H9 (cell line): ENCODE measurements around the gene ARHGDIB. TPM values are rescaled to one million over a fixed set of nuclear protein-coding genes. Genes with fewer than 3 reads are reported as not detected.

Source experiments
- DNase-seq: peaks from one replicate; pipeline ENCODE4 v3.0.0-alpha.2; 2017
- H2AFZ ChIP-seq: one replicate; pipeline ENCODE4 v1.6.1; 2013; ENCODE audit warnings: mild to moderate bottlenecking, low read length, control low read depth, moderate library complexity
- H2AK5ac ChIP-seq: 2 replicates; pipeline ENCODE4 v1.6.1; 2013; ENCODE audit warnings: low read length, control low read depth, mixed read lengths; ENCODE audit not compliant: insufficient read length
- H2BK120ac ChIP-seq: one replicate; pipeline ENCODE4 v1.6.1; 2013; ENCODE audit warnings: low read depth, mild to moderate bottlenecking, low read length, control low read depth, inconsistent platforms; ENCODE audit not compliant: poor library complexity, severe bottlenecking
- H2BK12ac ChIP-seq: 2 replicates; pipeline ENCODE4 v1.6.1; 2013; ENCODE audit warnings: low read length, control low read depth, mixed read lengths, low read depth; ENCODE audit not compliant: insufficient read length
- H2BK15ac ChIP-seq: 2 replicates; pipeline ENCODE4 v1.6.1; 2013; ENCODE audit warnings: low read depth, low read length, control low read depth
- H2BK20ac ChIP-seq: one replicate; pipeline ENCODE4 v1.6.1; 2013; ENCODE audit warnings: low read depth, mild to moderate bottlenecking, low read length, control low read depth, inconsistent platforms; ENCODE audit not compliant: poor library complexity, severe bottlenecking
- H2BK5ac ChIP-seq: 2 replicates; pipeline ENCODE4 v1.6.1; 2013; ENCODE audit warnings: low read length, control low read depth, mixed read lengths; ENCODE audit not compliant: insufficient read length
- H3K14ac ChIP-seq: 2 replicates; pipeline ENCODE4 v1.6.1; 2013; ENCODE audit warnings: low read length, control low read depth; ENCODE audit not compliant: insufficient read depth
- H3K18ac ChIP-seq: 2 replicates; pipeline ENCODE4 v1.6.1; 2013; ENCODE audit warnings: low read depth, mild to moderate bottlenecking, mixed read lengths, low read length, control low read depth; ENCODE audit not compliant: insufficient read length
- H3K23ac ChIP-seq: 2 replicates; pipeline ENCODE4 v1.6.1; 2013; ENCODE audit warnings: low read length, control low read depth, mixed read lengths, low read depth; ENCODE audit not compliant: insufficient read length
- H3K23me2 ChIP-seq: 2 replicates; pipeline ENCODE4 v1.6.1; 2013; ENCODE audit warnings: low read depth, mild to moderate bottlenecking, mixed read lengths, low read length, control low read depth; ENCODE audit not compliant: insufficient read length, poor library complexity, severe bottlenecking
- H3K27ac ChIP-seq: 2 replicates; pipeline ENCODE4 v1.5.1; 2013; ENCODE audit warnings: low read length, control low read depth, mixed read lengths, low read depth; ENCODE audit not compliant: insufficient read length
- H3K27me3 ChIP-seq: 2 replicates; pipeline ENCODE4 v1.6.1; 2013; ENCODE audit warnings: low read length, control low read depth, inconsistent platforms; ENCODE audit not compliant: insufficient read depth
- H3K4ac ChIP-seq: 2 replicates; pipeline ENCODE4 v1.6.1; 2013; ENCODE audit warnings: low read depth, mild to moderate bottlenecking, control low read depth, inconsistent platforms, low read length, moderate library complexity
- H3K4me1 ChIP-seq: 2 replicates; pipeline ENCODE4 v1.6.1; 2013; ENCODE audit warnings: low read length, control low read depth, inconsistent platforms; ENCODE audit not compliant: insufficient read depth
- H3K4me2 ChIP-seq: 2 replicates; pipeline ENCODE4 v1.6.1; 2013; ENCODE audit warnings: low read length, control low read depth, mixed read lengths; ENCODE audit not compliant: insufficient read length, insufficient read depth
- H3K56ac ChIP-seq: 2 replicates; pipeline ENCODE4 v1.6.1; 2013; ENCODE audit warnings: low read depth, mild to moderate bottlenecking, mixed read lengths, low read length, control low read depth; ENCODE audit not compliant: insufficient read length
- H3K79me1 ChIP-seq: 2 replicates; pipeline ENCODE4 v1.6.1; 2013; ENCODE audit warnings: low read depth, mild to moderate bottlenecking, moderate library complexity, low read length, control low read depth, inconsistent platforms; ENCODE audit not compliant: insufficient read depth, poor library complexity, severe bottlenecking
- H3K79me2 ChIP-seq: 2 replicates; pipeline ENCODE4 v1.6.1; 2013; ENCODE audit warnings: low read length, control low read depth, inconsistent platforms; ENCODE audit not compliant: insufficient read depth
- H3K9ac ChIP-seq: 2 replicates; pipeline ENCODE4 v1.6.1; 2013; ENCODE audit warnings: low read length, control low read depth, mixed read lengths; ENCODE audit not compliant: insufficient read length; ENCODE audit errors: extremely low read depth
- H3K9me3 ChIP-seq: one replicate; pipeline ENCODE4 v1.6.1; 2013; ENCODE audit warnings: low read depth, low read length, inconsistent platforms; ENCODE audit not compliant: control insufficient read depth
- H3T11ph ChIP-seq: one replicate; pipeline ENCODE4 v1.6.1; 2013; ENCODE audit warnings: mild to moderate bottlenecking, low read length, control low read depth, inconsistent platforms
- H4K20me1 ChIP-seq: one replicate; pipeline ENCODE4 v1.6.1; 2013; ENCODE audit not compliant: control insufficient read depth, insufficient read length, insufficient read depth
- H4K5ac ChIP-seq: 2 replicates; pipeline ENCODE4 v1.6.1; 2013; ENCODE audit warnings: low read depth, mild to moderate bottlenecking, mixed read lengths, low read length, control low read depth; ENCODE audit not compliant: insufficient read length
- H4K8ac ChIP-seq: replicated peaks from 2 replicates; pipeline ENCODE4 v1.6.1; 2013; ENCODE audit warnings: low read length, control low read depth, mixed read lengths, low read depth; ENCODE audit not compliant: insufficient read length
- H4K91ac ChIP-seq: 2 replicates; pipeline ENCODE4 v1.6.1; 2013; ENCODE audit warnings: low read depth, mild to moderate bottlenecking, moderate library complexity, mixed read lengths, low read length, control low read depth; ENCODE audit not compliant: insufficient read length
- H3K27ac Mint-ChIP-seq, 3 experiments: 2 replicates in 2 of 3; 3 replicates in 1 of 3; pipeline ENCODE4 v1.8.0; 2020 to 2021; ENCODE audit warnings: mixed read lengths in 3 of 3, mild to moderate bottlenecking in 1 of 3, moderate library complexity in 1 of 3
- H3K27me3 Mint-ChIP-seq: 2 replicates; pipeline ENCODE4 v1.8.0; 2021; ENCODE audit warnings: low read depth, mild to moderate bottlenecking, moderate library complexity, mixed read lengths
- H3K36me3 Mint-ChIP-seq, 3 experiments: 2 replicates in 2 of 3; 3 replicates in 1 of 3; pipeline ENCODE4 v1.8.0; 2020 to 2021; ENCODE audit warnings: low read depth in 3 of 3, mixed read lengths in 3 of 3; ENCODE audit not compliant: insufficient read depth in 1 of 3
- H3K4me1 Mint-ChIP-seq, 2 experiments: 2 replicates each; pipeline ENCODE4 v1.8.0; 2020; ENCODE audit warnings: mixed read lengths in 2 of 2
- H3K4me3 Mint-ChIP-seq, 2 experiments: 2 replicates in 1 of 2; 3 replicates in 1 of 2; pipeline ENCODE4 v1.8.0; 2020 to 2021; ENCODE audit warnings: mild to moderate bottlenecking in 2 of 2, mixed read lengths in 2 of 2, moderate library complexity in 1 of 2
- H3K9me3 Mint-ChIP-seq, 2 experiments: 2 replicates in 1 of 2; 3 replicates in 1 of 2; pipeline ENCODE4 v1.8.0; 2020; ENCODE audit warnings: mild to moderate bottlenecking in 2 of 2, mixed read lengths in 2 of 2, moderate library complexity in 1 of 2
- CTCF ChIP-seq: fragments of 200-600 bp; sonication (generic); conservative IDR thresholded peaks from 3 replicates; pipeline ENCODE4 v1.8.0; 2021; ENCODE audit warnings: antibody characterized with exemption, mild to moderate bottlenecking
- WGBS: extraction: QIAGEN DNeasy Blood & Tissue Kit; methylation state at CpG from one replicate; pipeline ENCODE4 v1.1.7; 2013; ENCODE audit warnings: missing lambda C conversion rate, low lambda C conversion rate, mixed read lengths; ENCODE audit not compliant: insufficient read length; ENCODE audit errors: extremely low coverage; 5-methylcytosine and 5-hydroxymethylcytosine counted together
- total RNA-seq: library from RNA; stranded (reverse); gene quantifications from 2 replicates; pipeline ENCODE4 v1.2.1, GENCODE V29; 2021

The ARHGDIB gene
- total RNA-seq, 1 experiment from 2014 or later, result 0.44 TPM

GRCh38 chr12:14892726-14893505 lies 68.5 kb downstream of the ARHGDIB start:
- H2BK15ac ChIP-seq, result no peak overlapping the region
- no peak overlapping the region for H3K4ac ChIP-seq
- H3K23me2 ChIP-seq, result no peaks in the 10 kb centered on the region
- no peak overlapping the region for H3K18ac ChIP-seq
- no peak overlapping the region for H2AK5ac ChIP-seq
- H3K9me3 Mint-ChIP-seq, result no peaks in the 10 kb centered on the region
- H3K4me3 Mint-ChIP-seq, result no peak overlapping the region
- H3K27ac Mint-ChIP-seq, result no peak overlapping the region; a peak in 1 of 7 replicates
- H3K36me3 Mint-ChIP-seq, result no peaks in the 10 kb centered on the region
- no peak overlapping the region for H2BK20ac ChIP-seq
- H3T11ph ChIP-seq, result no peak overlapping the region
- no peak overlapping the region for H4K5ac ChIP-seq
- H3K79me2 ChIP-seq, result no peaks in the 10 kb centered on the region
- H3K9me3 ChIP-seq, result no peaks in the 10 kb centered on the region
- H3K23ac ChIP-seq, result no peak overlapping the region
- no peaks in the 10 kb centered on the region for H4K20me1 ChIP-seq
- peaks cover 6 to 13% of the 10 kb centered on the region in 2 experiments; a peak in 3 of 4 replicates for H3K4me1 Mint-ChIP-seq
- H2AFZ ChIP-seq, result no peak overlapping the region
- H3K14ac ChIP-seq, result no peak overlapping the region
- no peak overlapping the region for H2BK120ac ChIP-seq
- peaks cover 2% of the 10 kb centered on the region; the same call in 1 of the 2 replicates for H3K4me1 ChIP-seq
- TF ChIP-seq CTCF, result peak; percentile 19; the same call in 1 of the 3 replicates
- H3K9ac ChIP-seq, result no peak overlapping the region
- H3K27me3 Mint-ChIP-seq, result no peaks in the 10 kb centered on the region
- H3K27ac ChIP-seq, result no peak overlapping the region
- H2BK5ac ChIP-seq, result no peak overlapping the region
- H2BK12ac ChIP-seq, result no peak overlapping the region
- no peaks in the 10 kb centered on the region for H3K79me1 ChIP-seq
- H3K27me3 ChIP-seq, result no peaks in the 10 kb centered on the region
- WGBS, result no CpG with 5 or more reads among the region's 7 CpGs
- DNase-seq, result no peak
- H4K8ac ChIP-seq, result no peak overlapping the region
- no peak overlapping the region for H3K4me2 ChIP-seq
- H4K91ac ChIP-seq, result no peak overlapping the region
- no peak overlapping the region for H3K56ac ChIP-seq

Other genes with a start within 250 kb of the ARHGDIB start
- 108 TPM in 2 replicates for gene WBP11, start 158.1 kb downstream of the ARHGDIB start, total RNA-seq
- 1.6 and 1.9 TPM in 2 replicates for gene C12orf60, start 157.9 kb downstream of the ARHGDIB start, total RNA-seq
- not detected in 2 replicates for gene SMCO3, start 147.4 kb downstream of the ARHGDIB start, total RNA-seq
- gene ART4, start 118.1 kb downstream of the ARHGDIB start, total RNA-seq, result not detected in 2 replicates
- gene MGP, start 75.7 kb downstream of the ARHGDIB start, total RNA-seq, result not detected in 2 replicates
- not detected in 2 replicates for gene ERP27, start 23.1 kb downstream of the ARHGDIB start, total RNA-seq
- not detected in 2 replicates for gene PDE6H, start 11.4 kb upstream of the ARHGDIB start, total RNA-seq